ENCODE results near the gene OR1L8. TPM values are rescaled to one million over a fixed set of nuclear protein-coding genes. Genes with fewer than 3 reads are reported as not detected.
A peak's percentile ranks its signal among the peaks of the same experiment; 100 is the strongest.

OR1L8 gene
- total RNA-seq, 1 donor from 2014 or later: 0.67 TPM

DNA sequence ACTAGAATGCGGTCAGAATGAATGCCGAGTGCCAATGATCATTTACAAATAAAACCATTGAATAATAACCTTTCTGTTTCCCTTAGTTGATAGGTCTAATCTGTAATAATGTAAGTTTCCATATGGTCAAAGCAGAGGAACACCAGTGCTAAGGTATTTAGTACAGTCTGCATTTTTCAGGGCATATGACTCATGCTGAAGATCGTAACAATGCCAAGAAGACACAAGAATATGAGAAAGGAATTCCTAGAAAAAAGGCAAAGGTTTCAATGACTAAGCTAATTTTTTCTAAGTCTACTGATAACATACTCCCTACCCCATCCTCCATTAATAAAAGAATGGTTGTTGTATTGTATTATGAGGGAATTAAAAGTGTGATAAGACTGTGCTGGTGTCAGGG is 2.8 kb downstream of the OR1L8 start:
- TF ChIP-seq, protein P1, sequence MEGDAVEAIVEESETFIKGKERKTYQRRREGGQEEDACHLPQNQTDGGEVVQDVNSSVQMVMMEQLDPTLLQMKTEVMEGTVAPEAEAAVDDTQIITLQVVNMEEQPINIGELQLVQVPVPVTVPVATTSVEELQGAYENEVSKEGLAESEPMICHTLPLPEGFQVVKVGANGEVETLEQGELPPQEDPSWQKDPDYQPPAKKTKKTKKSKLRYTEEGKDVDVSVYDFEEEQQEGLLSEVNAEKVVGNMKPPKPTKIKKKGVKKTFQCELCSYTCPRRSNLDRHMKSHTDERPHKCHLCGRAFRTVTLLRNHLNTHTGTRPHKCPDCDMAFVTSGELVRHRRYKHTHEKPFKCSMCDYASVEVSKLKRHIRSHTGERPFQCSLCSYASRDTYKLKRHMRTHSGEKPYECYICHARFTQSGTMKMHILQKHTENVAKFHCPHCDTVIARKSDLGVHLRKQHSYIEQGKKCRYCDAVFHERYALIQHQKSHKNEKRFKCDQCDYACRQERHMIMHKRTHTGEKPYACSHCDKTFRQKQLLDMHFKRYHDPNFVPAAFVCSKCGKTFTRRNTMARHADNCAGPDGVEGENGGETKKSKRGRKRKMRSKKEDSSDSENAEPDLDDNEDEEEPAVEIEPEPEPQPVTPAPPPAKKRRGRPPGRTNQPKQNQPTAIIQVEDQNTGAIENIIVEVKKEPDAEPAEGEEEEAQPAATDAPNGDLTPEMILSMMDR (IDR thresholded peaks at IDR 0.05; ENCODE audit: insufficient read depth, low read length, poor library complexity, severe bottlenecking): no peak
- no peaks in the 10 kb centered on the region for H3K27me3 ChIP-seq (ENCODE audit: control insufficient read depth, insufficient read depth, low read length)
- H3K4me3 ChIP-seq (ENCODE audit: low read depth, low read length): no peak overlapping the region
- DNase-seq (ENCODE audit: low read depth): peak; percentile 9
- no peaks in the 10 kb centered on the region for H3K36me3 ChIP-seq (ENCODE audit: control insufficient read depth, insufficient read depth, low read length)

DNA sequence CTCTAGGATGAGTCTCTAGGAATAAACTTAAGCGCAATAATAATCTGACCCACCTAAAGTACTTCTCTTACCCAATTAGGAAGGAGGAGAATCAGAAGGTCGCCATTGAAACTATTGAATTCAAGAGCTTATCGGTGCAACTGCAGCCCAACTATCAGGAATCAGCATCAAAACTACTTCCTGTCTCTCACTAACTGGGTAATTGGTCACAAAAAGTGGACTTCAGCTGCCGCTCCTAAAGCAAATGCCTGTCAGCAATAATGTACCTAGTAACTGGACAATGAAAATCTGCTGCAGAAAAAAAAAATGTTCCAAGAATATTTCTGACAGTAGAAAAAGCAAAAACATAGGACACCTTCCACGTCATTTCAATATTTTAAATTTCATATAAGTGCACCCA is 3.3 kb downstream of the OR1L8 start:
- no peaks in the 10 kb centered on the region for H3K36me3 ChIP-seq (ENCODE audit: control insufficient read depth, insufficient read depth, low read length)
- DNase-seq (ENCODE audit: low read depth): no peak
- H3K27me3 ChIP-seq (ENCODE audit: control insufficient read depth, insufficient read depth, low read length): no peaks in the 10 kb centered on the region
- no peak overlapping the region for H3K4me3 ChIP-seq (ENCODE audit: low read depth, low read length)
- TF ChIP-seq, protein P1 (IDR thresholded peaks at IDR 0.05; ENCODE audit: insufficient read depth, low read length, poor library complexity, severe bottlenecking): no peak

DNA sequence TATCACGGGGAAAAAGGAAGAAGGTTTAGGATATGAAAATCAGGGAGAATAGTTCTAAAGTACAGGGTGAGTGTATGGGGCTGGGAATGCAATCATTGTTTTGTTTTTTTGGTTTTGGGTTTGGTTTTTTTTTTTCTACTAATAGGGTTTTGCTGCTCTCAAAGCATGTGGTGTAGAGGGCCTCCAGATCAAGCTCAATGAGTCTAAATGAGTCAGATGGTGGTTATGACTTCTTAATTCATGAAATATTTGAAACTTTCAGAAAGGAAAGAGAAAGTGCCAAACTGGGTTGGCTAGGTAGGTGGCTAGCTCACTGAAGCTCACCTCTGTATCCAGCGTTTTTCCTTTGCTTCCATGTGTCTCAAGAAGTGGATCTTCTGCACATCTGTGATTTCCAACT is 10.7 kb downstream of the OR1L8 start:
- Histone ChIP-seq H3K36me3 (ENCODE audit: control insufficient read depth, insufficient read depth, low read length) (no peaks in the 10 kb centered on the region), H3K27me3 (ENCODE audit: control insufficient read depth, insufficient read depth, low read length) (no peaks in the 10 kb centered on the region), H3K4me3 (ENCODE audit: low read depth, low read length) (no peak overlapping the region)
- no peak for DNase-seq (ENCODE audit: low read depth)
- TF ChIP-seq, protein P1 (IDR thresholded peaks at IDR 0.05; ENCODE audit: insufficient read depth, low read length, poor library complexity, severe bottlenecking): no peak

DNA sequence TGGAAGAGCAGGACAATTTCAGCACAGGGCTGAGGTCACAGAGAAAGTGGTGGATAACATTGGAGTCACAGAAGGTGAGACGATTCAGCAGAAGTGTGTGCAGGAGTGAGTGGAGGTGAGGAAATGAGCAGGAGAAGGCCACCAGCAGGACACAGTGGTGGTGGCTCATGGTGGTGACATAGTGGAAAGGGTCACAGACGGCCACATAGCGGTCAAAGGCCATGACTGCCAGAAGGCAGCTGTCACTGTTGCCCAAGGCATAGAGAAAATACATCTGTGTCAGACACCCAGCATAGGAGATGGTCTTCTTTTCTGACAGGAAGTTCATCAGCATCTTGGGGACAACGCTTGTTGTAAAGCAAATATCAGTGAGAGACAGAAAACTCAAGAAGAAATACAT is 15.3 kb downstream of the OR1L8 start:
- no peaks in the 10 kb centered on the region for H3K36me3 ChIP-seq (ENCODE audit: control insufficient read depth, insufficient read depth, low read length)
- no peaks in the 10 kb centered on the region for H3K27me3 ChIP-seq (ENCODE audit: control insufficient read depth, insufficient read depth, low read length)
- DNase-seq (ENCODE audit: low read depth): no peak
- TF ChIP-seq, protein P1 (IDR thresholded peaks at IDR 0.05; ENCODE audit: insufficient read depth, low read length, poor library complexity, severe bottlenecking): no peak
- H3K4me3 ChIP-seq (ENCODE audit: low read depth, low read length): no peak overlapping the region

DNA sequence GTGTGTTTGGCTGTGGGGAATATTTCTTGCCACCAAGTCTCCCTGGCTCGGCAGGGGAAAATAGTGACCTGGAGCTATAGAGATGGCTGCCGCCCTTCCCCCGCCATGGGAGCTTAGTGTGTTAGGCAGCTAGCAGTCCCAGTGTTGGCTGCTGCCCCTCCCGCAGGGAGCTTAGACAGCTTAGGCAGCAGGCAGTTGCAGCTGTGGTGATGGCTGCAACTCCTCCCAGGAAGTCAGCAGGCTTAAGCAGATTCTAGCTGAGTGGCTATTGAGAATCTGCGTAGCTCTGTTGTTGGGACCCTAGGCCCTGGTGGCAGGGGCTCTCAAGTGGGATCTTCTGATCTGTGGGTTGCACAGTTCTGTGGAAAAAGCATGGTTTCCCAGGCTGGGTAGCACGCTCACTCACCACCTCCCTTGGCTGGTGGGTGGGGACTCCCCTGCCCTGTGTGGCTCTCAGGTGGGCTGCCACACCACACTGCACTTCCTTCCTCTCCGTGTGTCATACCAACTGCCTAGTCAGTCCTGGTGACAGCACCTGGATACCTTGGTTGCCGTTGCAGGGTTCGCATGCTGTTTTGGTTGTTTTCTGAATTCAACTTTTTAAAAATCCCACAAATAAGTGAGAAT is 20.9 kb downstream of the OR1L8 start:
- no peaks in the 10 kb centered on the region for H3K36me3 ChIP-seq (ENCODE audit: control insufficient read depth, insufficient read depth, low read length)
- DNase-seq (ENCODE audit: low read depth): no peak
- TF ChIP-seq, protein P1 (IDR thresholded peaks at IDR 0.05; ENCODE audit: insufficient read depth, low read length, poor library complexity, severe bottlenecking): no peak
- H3K27me3 ChIP-seq (ENCODE audit: control insufficient read depth, insufficient read depth, low read length): no peaks in the 10 kb centered on the region
- H3K4me3 ChIP-seq (ENCODE audit: low read depth, low read length): no peak overlapping the region

DNA sequence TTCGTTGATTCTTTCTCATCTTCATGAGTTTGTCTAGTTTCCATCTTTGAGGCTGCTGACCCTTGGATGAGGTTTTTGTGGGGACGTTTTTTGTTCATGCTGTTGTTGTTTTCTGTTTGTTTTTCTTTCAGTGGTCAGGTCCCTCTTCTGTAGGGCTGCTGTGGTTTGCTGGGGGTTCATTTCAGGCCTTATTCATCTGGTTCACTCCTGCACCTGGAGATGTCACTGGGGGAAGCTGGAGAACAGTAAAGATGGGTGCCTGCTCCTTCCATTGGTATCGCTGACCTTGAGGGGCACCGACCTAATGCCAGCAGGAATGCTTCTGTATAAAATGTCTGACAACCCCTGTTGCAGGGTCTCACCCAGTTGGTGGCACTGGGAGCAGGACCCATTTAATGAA is 21.7 kb downstream of the OR1L8 start:
- DNase-seq (ENCODE audit: low read depth): no peak
- Histone ChIP-seq H3K36me3 (ENCODE audit: control insufficient read depth, insufficient read depth, low read length) (no peaks in the 10 kb centered on the region), H3K4me3 (ENCODE audit: low read depth, low read length) (no peak overlapping the region), H3K27me3 (ENCODE audit: control insufficient read depth, insufficient read depth, low read length) (no peaks in the 10 kb centered on the region)
- TF ChIP-seq, protein P1 (IDR thresholded peaks at IDR 0.05; ENCODE audit: insufficient read depth, low read length, poor library complexity, severe bottlenecking): no peak
